Uterus (tissue), 2 donors: Measurements from ENCODE around the gene RMC1.

Source experiments
- POLR2A ChIP-seq, 2 donors: fragments of 450-650 bp; IDR thresholded peaks; one replicate each; pipeline ENCODE4 v1.6.1; 2016; ENCODE audit warnings: antibody characterized with exemption in 2 of 2, mild to moderate bottlenecking in 1 of 2, moderate library complexity in 1 of 2
- TF ChIP-seq, protein P1 (sequence below), 4 experiments: fragments of 200-600 bp in 2 of 4; fragments of 450-650 bp in 2 of 4; sonication (generic) in 2 of 4; IDR thresholded peaks; one replicate each; pipeline ENCODE4 v1.5.1; 2016 to 2019; ENCODE audit warnings: antibody characterized with exemption in 4 of 4, mild to moderate bottlenecking in 2 of 4, moderate library complexity in 1 of 4

GRCh38 chr18:23537274-23537673 lies 34.0 kb downstream of the RMC1 start:
- TF ChIP-seq, protein P1, sequence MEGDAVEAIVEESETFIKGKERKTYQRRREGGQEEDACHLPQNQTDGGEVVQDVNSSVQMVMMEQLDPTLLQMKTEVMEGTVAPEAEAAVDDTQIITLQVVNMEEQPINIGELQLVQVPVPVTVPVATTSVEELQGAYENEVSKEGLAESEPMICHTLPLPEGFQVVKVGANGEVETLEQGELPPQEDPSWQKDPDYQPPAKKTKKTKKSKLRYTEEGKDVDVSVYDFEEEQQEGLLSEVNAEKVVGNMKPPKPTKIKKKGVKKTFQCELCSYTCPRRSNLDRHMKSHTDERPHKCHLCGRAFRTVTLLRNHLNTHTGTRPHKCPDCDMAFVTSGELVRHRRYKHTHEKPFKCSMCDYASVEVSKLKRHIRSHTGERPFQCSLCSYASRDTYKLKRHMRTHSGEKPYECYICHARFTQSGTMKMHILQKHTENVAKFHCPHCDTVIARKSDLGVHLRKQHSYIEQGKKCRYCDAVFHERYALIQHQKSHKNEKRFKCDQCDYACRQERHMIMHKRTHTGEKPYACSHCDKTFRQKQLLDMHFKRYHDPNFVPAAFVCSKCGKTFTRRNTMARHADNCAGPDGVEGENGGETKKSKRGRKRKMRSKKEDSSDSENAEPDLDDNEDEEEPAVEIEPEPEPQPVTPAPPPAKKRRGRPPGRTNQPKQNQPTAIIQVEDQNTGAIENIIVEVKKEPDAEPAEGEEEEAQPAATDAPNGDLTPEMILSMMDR (IDR thresholded peaks at IDR 0.05): no peak
- no peak for TF ChIP-seq POLR2A (IDR thresholded peaks at IDR 0.05)
